Measurements from ENCODE around the gene MAX.

MAX gene

DNA sequence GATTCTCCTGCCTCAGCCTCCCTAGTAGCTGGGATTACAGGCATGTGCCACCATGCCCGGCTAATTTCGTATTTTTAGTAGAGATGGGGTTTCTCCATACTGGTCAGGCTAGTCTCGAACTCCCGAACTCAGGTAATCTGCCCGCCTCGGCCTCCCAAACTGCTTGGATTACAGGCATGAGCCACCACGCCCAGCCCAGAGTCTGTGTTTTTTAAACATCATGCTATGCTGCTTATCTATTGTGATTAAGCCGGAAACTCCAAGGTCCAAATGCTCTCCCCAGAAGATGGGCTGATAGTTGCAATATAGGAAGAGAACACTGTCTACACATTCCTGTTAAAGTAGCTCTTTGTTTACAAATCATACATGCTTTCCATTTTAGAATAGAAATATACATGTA lies 30.5 kb upstream of the MAX start:
- no peak overlapping the region for H3K27ac ChIP-seq (ENCODE audit: low read depth, low read length)
- 91% methylated on average over 8 of the region's 8 CpGs for WGBS
- H3K9me3 ChIP-seq (ENCODE audit: insufficient read depth, low read depth, low read length): no peaks in the 10 kb centered on the region
- H3K9ac ChIP-seq (ENCODE audit: low read depth, low read length): no peak overlapping the region
- H3K36me3 ChIP-seq (ENCODE audit: insufficient read depth, low read length): no peaks in the 10 kb centered on the region
- H3K4me3 ChIP-seq (ENCODE audit: low read length): no peak overlapping the region
- H3K27me3 ChIP-seq (ENCODE audit: insufficient read depth, low read length): no peaks in the 10 kb centered on the region
- H3K4me1 ChIP-seq (ENCODE audit: insufficient read depth, low read length): no peaks in the 10 kb centered on the region

DNA sequence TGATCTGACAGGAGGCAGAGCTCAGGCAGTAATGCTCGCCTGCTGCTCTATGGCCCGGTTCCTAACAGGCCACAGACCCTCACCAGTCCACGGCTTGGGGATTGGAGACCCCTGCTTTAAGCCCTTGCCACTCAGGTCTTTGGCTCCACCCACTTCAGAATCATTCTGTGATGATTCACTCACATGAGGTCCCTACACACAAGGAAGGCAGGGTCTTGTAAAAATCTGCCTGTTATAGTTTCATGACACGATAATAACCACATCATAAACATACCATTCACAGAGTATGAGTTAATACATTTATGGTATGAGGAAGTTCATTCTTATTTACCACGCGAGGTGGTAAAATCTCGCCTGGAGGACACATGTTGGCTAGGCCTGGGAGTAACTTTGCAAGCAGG lies 29.0 kb upstream of the MAX start:
- H3K27ac ChIP-seq (ENCODE audit: low read depth, low read length): no peak overlapping the region
- H3K36me3 ChIP-seq (ENCODE audit: insufficient read depth, low read length): no peaks in the 10 kb centered on the region
- H3K9ac ChIP-seq (ENCODE audit: low read depth, low read length): no peak overlapping the region
- no peak overlapping the region for H3K4me3 ChIP-seq (ENCODE audit: low read length)
- no peaks in the 10 kb centered on the region for H3K9me3 ChIP-seq (ENCODE audit: insufficient read depth, low read depth, low read length)
- no peaks in the 10 kb centered on the region for H3K27me3 ChIP-seq (ENCODE audit: insufficient read depth, low read length)
- WGBS: 90% methylated on average over 6 of the region's 7 CpGs
- no peaks in the 10 kb centered on the region for H3K4me1 ChIP-seq (ENCODE audit: insufficient read depth, low read length)

DNA sequence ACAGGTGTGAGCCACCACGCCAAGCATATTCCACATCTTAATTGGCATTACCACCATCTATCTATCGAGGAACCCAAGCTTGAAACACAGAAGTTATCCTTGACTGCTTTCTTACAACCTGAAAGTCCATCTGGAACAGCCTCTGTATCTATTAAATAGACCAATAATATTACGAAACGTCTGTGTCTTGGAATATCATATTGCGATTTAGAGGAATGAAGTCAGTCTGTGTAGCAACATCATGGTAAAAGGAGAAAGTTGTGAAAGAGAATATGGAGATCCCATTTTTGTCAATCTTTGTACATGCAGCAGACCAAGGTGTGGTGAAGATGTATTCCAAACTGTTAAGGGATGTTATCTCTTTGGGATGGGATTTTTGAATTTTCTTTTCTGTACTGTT lies 25.8 kb upstream of the MAX start:
- WGBS: 94% methylated on average over 5 of the region's 5 CpGs
- H3K27ac ChIP-seq (ENCODE audit: low read depth, low read length): no peak overlapping the region

DNA sequence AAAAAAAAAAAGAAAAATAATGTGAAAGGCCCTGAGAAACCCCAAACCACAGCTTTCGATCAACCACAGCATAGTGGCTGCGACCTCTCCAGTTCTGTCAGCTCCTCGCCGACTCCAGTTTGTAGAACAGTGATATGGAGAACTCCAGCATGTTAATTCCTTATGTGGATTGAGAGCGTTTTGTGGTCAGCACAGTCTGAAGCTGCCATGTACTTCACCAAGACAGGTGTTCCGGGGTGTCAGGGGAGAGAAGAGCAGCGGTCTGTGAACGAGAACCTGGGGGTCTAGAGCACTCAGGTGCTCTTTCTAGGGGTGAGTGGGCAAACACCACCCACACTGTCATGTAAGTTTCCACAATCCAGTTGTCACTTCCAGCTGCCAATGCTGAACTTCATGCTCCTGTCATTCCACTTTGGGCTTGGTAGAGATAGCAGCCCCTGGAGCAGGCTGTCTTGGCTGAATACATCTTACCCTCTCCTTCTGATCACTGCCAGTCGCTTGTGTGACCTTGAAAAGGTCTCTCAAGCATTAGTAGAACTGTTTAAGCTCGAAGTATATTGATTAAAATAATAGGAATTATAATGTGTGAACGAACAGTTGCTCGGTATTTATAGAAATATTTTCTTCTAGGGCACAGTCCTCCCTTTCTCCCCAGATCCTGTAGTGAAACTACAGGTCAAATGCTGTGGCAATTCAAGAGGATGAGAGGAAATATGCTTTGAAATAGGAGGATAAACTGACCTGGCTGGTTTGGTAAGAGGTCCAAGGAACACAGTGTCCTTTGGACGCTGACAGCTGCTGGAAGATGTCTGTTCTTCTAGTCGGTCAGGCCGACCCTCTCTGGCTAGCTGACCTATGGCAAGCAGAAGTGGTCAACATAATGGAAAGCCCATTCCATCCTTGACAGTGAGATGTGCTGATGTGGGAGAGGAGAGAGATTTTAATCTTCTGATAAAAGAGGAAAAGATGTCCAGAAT lies 15.7 kb upstream of the MAX start:
- Histone ChIP-seq H3K27ac (ENCODE audit: low read depth, low read length) (no peak overlapping the region), H3K9me3 (ENCODE audit: insufficient read depth, low read depth, low read length) (no peaks in the 10 kb centered on the region), H3K9ac (ENCODE audit: low read depth, low read length) (no peak overlapping the region), H3K36me3 (ENCODE audit: insufficient read depth, low read length) (no peaks in the 10 kb centered on the region), H3K4me1 (ENCODE audit: insufficient read depth, low read length) (no peaks in the 10 kb centered on the region), H3K27me3 (ENCODE audit: insufficient read depth, low read length) (no peaks in the 10 kb centered on the region), H3K4me3 (ENCODE audit: low read length) (no peak overlapping the region)
- 90% methylated on average over 14 of the region's 15 CpGs for WGBS

More for the DNA sequence above, 25.8 kb upstream of the MAX start:
- Histone ChIP-seq H3K9me3 (ENCODE audit: insufficient read depth, low read depth, low read length) (no peaks in the 10 kb centered on the region), H3K4me3 (ENCODE audit: low read length) (no peak overlapping the region), H3K27me3 (ENCODE audit: insufficient read depth, low read length) (no peaks in the 10 kb centered on the region), H3K36me3 (ENCODE audit: insufficient read depth, low read length) (no peaks in the 10 kb centered on the region), H3K4me1 (ENCODE audit: insufficient read depth, low read length) (no peaks in the 10 kb centered on the region), H3K9ac (ENCODE audit: low read depth, low read length) (no peak overlapping the region)

DNA sequence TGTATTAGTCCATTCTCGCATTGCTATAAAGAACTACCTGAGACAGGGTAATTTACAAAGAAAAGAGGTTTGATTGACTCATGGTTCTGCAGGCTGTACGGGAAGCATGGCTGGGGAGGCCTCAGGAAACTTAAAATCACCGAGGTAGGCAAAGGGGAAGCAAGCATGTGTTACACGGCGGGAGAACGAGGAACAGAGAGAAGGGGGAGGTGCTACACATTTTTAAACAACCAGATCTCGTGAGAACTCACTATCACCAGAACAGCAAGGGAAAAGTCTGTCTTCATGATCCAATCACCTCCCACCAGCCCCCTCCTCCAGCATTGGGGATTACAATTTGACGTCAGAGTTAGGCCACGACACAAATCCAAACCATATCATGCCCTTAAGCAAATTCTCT lies 13.3 kb upstream of the MAX start:
- Histone ChIP-seq H3K9me3 (ENCODE audit: insufficient read depth, low read depth, low read length) (no peaks in the 10 kb centered on the region), H3K27me3 (ENCODE audit: insufficient read depth, low read length) (no peaks in the 10 kb centered on the region), H3K27ac (ENCODE audit: low read depth, low read length) (no peak overlapping the region), H3K4me1 (ENCODE audit: insufficient read depth, low read length) (no peaks in the 10 kb centered on the region), H3K36me3 (ENCODE audit: insufficient read depth, low read length) (no peaks in the 10 kb centered on the region), H3K9ac (ENCODE audit: low read depth, low read length) (no peak overlapping the region), H3K4me3 (ENCODE audit: low read length) (no peak overlapping the region)
- 86% methylated on average over 9 of the region's 9 CpGs for WGBS

DNA sequence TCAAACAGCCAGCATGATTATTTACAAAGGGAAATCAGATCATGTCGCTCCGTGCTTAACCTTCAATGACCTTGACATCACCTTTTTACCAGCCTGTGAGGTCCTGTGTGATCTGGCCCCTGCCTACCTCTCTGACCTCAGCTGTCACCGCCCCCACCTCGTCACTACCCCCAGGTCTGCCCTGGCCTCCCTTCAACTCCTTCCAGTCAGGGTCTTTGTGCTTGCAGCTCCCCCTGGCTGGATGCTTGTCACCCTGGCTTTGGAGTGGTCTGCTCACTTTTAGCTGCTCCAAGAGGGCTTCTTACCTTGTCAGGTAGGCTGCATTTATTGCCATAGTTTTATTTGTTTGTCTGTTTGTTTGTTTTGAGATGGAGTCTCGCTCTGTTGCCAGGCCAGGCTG lies 8.2 kb upstream of the MAX start:
- H3K36me3 ChIP-seq (ENCODE audit: insufficient read depth, low read length): no peaks in the 10 kb centered on the region
- no peaks in the 10 kb centered on the region for H3K27me3 ChIP-seq (ENCODE audit: insufficient read depth, low read length)
- H3K9me3 ChIP-seq (ENCODE audit: insufficient read depth, low read depth, low read length): no peaks in the 10 kb centered on the region
- no peak overlapping the region for H3K4me3 ChIP-seq (ENCODE audit: low read length)
- no peak overlapping the region for H3K27ac ChIP-seq (ENCODE audit: low read depth, low read length)
- 77% methylated on average over 5 of the region's 5 CpGs for WGBS
- no peaks in the 10 kb centered on the region for H3K4me1 ChIP-seq (ENCODE audit: insufficient read depth, low read length)
- H3K9ac ChIP-seq (ENCODE audit: low read depth, low read length): no peak overlapping the region

DNA sequence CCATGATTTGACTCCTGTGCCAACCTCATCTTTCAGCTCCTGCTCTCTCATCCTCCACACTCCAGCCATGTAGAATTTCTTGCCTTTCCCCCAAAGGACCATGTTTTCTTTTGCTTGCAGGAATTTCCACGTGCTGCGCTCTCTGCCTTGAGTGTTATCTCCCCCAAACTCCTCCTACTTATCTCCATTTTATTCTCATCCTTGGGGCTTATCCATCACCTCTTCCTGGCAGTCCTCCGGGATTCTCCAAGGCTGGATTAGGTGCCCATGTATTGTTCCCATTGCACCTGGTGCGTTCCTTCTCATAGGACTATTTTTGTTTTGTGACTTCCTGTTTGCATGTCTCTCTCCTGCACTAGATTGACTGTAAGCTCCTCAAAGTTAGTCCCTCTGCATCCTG lies 7.0 kb upstream of the MAX start:
- no peaks in the 10 kb centered on the region for H3K27me3 ChIP-seq (ENCODE audit: insufficient read depth, low read length)
- no peak overlapping the region for H3K27ac ChIP-seq (ENCODE audit: low read depth, low read length)
- H3K4me3 ChIP-seq (ENCODE audit: low read length): no peak overlapping the region
- H3K4me1 ChIP-seq (ENCODE audit: insufficient read depth, low read length): no peaks in the 10 kb centered on the region
- H3K9ac ChIP-seq (ENCODE audit: low read depth, low read length): no peak overlapping the region
- H3K36me3 ChIP-seq (ENCODE audit: insufficient read depth, low read length): no peaks in the 10 kb centered on the region
- H3K9me3 ChIP-seq (ENCODE audit: insufficient read depth, low read depth, low read length): no peaks in the 10 kb centered on the region
- 87% methylated on average over 4 of the region's 4 CpGs for WGBS

DNA sequence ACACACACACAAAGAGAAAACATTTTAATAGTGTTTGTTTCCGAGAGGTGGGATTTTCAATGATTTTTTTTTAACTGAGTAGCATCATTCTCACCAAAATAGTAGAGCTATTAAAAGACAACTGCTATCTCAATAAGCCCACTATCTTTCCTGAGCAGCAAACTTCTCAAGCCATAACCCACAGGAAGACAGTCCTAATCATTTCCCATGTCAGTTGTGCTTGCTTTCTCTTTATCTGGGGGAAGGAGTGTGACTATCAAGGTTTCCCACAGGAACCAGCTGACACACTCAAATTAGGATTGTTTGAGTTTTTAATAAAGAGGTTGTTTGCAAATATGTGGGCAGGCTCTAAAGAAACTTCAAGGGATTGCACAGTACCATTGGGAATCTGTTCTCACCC lies 4.9 kb upstream of the MAX start:
- Histone ChIP-seq H3K36me3 (ENCODE audit: insufficient read depth, low read length) (no peaks in the 10 kb centered on the region), H3K27me3 (ENCODE audit: insufficient read depth, low read length) (peaks cover 9% of the 10 kb centered on the region), H3K4me1 (ENCODE audit: insufficient read depth, low read length) (no peaks in the 10 kb centered on the region), H3K4me3 (ENCODE audit: low read length) (no peak overlapping the region), H3K27ac (ENCODE audit: low read depth, low read length) (no peak overlapping the region), H3K9me3 (ENCODE audit: insufficient read depth, low read depth, low read length) (no peaks in the 10 kb centered on the region), H3K9ac (ENCODE audit: low read depth, low read length) (no peak overlapping the region)
- WGBS: no CpG with 5 or more reads among the region's 1 CpG

DNA sequence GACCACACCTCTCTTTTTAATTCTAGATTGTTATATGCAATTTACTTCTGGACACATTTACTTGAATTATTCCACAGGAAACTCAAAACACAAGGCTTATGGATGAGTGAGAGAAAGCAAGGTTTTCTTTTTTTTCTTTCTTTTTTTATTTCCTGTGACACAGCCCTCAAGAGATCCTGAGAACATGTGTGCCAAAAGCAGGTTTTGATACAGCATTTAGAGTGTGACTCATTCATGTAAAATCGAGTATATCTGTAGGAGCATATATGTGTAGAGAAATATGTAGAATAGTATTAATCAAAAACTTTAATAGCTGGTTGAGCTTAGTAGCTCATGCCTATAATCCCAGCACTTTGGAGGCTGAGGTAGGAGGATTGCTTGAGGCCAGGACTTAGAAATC lies 4.4 kb upstream of the MAX start:
- no peak overlapping the region for H3K4me3 ChIP-seq (ENCODE audit: low read length)
- H3K9ac ChIP-seq (ENCODE audit: low read depth, low read length): no peak overlapping the region
- H3K27ac ChIP-seq (ENCODE audit: low read depth, low read length): no peak overlapping the region
- no peaks in the 10 kb centered on the region for H3K4me1 ChIP-seq (ENCODE audit: insufficient read depth, low read length)
- H3K36me3 ChIP-seq (ENCODE audit: insufficient read depth, low read length): no peaks in the 10 kb centered on the region
- H3K9me3 ChIP-seq (ENCODE audit: insufficient read depth, low read depth, low read length): no peaks in the 10 kb centered on the region
- 84% methylated on average over 1 of the region's 1 CpG for WGBS
- H3K27me3 ChIP-seq (ENCODE audit: insufficient read depth, low read length): peaks cover 9% of the 10 kb centered on the region

DNA sequence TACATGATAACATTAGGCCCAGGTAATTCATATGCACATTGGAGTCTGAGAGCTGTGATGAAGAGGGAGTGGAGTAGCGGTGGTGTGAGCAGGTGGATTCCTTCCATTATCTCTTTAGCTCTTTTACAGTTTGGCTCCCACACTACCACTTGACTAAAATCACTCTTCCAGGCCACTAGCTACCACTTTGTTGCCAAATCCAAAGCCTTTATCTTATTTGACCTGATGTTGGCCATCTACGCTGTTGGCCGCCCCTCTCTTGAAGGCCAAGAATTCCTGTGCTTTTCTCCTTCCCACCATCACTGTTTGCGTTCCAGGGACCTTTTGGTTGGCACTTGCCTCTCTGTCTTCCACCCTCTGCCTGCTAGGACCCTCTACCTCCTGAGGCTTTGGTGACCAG lies 4.0 kb upstream of the MAX start:
- 95% methylated on average over 3 of the region's 4 CpGs for WGBS
- Histone ChIP-seq H3K9me3 (ENCODE audit: insufficient read depth, low read depth, low read length) (no peaks in the 10 kb centered on the region), H3K9ac (ENCODE audit: low read depth, low read length) (no peak overlapping the region), H3K4me1 (ENCODE audit: insufficient read depth, low read length) (no peaks in the 10 kb centered on the region), H3K27me3 (ENCODE audit: insufficient read depth, low read length) (peaks cover 9% of the 10 kb centered on the region), H3K4me3 (ENCODE audit: low read length) (no peak overlapping the region), H3K36me3 (ENCODE audit: insufficient read depth, low read length) (no peaks in the 10 kb centered on the region), H3K27ac (ENCODE audit: low read depth, low read length) (no peak overlapping the region)

DNA sequence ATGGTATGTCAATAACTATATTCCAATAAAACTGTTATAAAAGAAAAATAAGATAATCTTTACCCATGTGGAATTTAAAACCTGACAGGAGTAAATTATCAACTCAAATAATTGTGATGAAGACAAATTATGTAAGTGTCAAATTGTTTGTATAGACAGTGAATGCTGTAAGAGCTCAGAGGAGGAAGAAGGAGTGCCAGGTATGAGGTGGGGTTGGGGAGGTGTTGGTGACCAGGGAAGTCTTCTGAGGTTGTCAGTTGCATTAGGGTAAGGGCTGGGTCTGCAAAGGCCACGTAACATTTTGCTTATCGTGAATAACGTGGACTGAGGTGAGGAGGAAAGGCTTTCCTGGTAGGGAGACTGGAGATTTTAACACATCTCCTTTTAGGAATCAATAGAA lies 2.5 kb upstream of the MAX start:
- H3K27ac ChIP-seq (ENCODE audit: low read depth, low read length): no peak overlapping the region
- WGBS: 97% methylated on average over 3 of the region's 3 CpGs
- H3K9me3 ChIP-seq (ENCODE audit: insufficient read depth, low read depth, low read length): no peaks in the 10 kb centered on the region
- H3K9ac ChIP-seq (ENCODE audit: low read depth, low read length): no peak overlapping the region
- peaks cover 9% of the 10 kb centered on the region for H3K27me3 ChIP-seq (ENCODE audit: insufficient read depth, low read length)
- H3K4me1 ChIP-seq (ENCODE audit: insufficient read depth, low read length): peaks cover 8% of the 10 kb centered on the region; the same call in 1 of the 2 replicates
- no peak overlapping the region for H3K4me3 ChIP-seq (ENCODE audit: low read length)
- H3K36me3 ChIP-seq (ENCODE audit: insufficient read depth, low read length): peaks cover 2% of the 10 kb centered on the region
